Activated naive CD8-positive, alpha-beta T cell treated with anti-CD3 and anti-CD28 coated beads, Interleukin-2, amount 50 U/mL, for 16 hours (primary cell): ENCODE results near the gene GPR37L1.
"Not testable (repeated sequence)": the region's sequence is repeated elsewhere in the genome, so short reads cannot be mapped to it uniquely, and the experiment has no call there.

Source experiments
- DNase-seq: peaks from one replicate; pipeline ENCODE4 v3.0.0-alpha.2; 2020; ENCODE audit warnings: low read depth, low spot score

GPR37L1 gene

GRCh38 chr1:202107801-202108731, 14.7 kb upstream of the GPR37L1 start:
- no peak for DNase-seq

DNA sequence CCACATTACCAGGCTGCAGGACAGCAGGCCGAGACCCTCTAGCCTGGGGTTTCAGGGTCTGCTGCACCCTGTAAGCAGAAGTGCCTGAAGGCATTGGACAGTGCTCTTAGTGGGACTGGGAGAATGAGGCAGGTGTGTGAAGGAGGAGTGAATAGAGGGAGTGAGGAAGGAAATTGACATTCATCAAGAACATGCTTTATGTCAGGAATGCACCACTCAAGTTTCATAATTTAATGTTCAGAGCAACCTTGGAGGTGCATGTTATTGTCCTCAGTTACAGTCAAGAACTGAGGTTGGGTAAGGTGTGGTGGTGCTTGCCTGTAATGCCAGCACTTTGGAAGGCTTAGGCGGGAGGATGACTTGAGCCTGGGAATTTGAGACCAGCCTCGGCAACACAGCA, 11.7 kb upstream of the GPR37L1 start:
- no peak for DNase-seq

DNA sequence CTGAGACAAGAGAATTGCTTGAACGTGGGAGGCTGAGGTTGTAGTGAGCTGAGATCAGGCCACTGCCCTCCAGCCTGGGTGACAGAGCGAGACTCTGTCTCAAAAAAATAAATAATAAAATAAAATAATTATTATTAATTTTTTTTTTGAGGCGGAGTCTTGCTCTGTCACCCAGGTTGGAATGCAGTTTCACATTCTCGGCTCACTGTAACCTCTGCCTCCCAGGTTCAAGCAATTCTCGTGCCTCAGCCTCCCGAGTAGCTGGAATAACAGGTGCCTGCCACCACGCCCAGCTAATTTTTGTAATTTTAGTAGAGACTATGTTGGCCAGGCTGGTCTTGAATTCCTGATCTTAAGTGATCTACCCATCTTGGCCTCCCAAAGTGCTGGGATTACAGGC, 11.1 kb upstream of the GPR37L1 start:
- DNase-seq = not testable (repeated sequence)

- DNase-seq = no peak
These were observed 9.6 kb upstream of the GPR37L1 start for GRCh38 chr1:202112859-202113689.

DNA sequence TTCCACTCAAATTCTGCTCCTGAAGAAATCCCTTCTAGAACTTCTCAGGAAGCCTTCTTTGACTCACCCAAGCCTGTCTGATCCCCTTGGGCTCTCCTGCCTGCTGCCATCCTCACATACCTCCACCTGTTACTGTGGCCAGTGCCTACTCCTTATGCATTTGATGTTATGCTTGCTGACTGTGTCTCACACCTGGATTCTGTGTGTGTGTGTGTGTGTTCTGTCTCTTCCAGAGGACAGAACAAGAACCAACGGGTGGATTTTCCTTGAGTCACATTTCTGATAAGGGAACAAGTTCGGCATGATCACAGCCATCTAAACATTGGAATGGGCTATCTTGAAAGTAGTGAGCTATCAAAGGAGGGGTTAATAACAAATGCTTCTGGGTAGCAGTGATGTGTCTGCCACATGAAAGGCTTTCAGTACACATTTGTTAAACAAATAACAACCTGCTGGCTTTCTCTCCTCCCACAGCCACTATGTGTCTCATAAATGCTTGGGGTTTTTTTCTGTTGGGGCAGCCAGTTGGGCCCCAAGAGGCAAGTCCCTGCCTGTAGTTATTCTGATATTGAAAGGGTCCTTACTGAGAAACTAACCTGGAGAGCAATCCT, 8.9 kb upstream of the GPR37L1 start:
- no peak for DNase-seq

GRCh38 chr1:202116287-202116686, 6.4 kb upstream of the GPR37L1 start:
- DNase-seq = no peak

DNA sequence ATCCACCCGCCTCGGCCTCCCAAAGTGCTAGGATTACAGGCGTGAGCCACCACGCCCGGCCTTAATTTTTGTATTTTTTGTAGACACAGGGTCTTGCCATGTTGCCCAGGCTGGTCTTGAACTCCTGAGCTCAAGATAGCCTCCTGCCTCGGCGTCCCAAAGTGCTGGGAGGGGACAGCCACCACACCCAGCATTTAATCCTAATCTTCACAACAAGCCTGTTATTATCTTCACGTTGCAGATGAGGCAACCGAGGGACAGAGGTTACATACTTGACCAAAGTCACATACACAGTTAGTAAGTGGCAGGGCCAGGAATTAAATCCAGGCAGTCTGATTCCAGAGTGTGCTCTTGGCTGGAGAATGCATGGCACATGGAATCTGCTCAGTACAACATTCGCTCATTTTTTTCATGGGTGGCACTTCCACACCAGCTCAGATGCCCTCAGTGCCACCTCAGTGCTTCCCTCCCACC, 4.8 kb upstream of the GPR37L1 start:
- no peak for DNase-seq

GRCh38 chr1:202121006-202121405, 1.7 kb upstream of the GPR37L1 start:
- DNase-seq = no peak

DNA sequence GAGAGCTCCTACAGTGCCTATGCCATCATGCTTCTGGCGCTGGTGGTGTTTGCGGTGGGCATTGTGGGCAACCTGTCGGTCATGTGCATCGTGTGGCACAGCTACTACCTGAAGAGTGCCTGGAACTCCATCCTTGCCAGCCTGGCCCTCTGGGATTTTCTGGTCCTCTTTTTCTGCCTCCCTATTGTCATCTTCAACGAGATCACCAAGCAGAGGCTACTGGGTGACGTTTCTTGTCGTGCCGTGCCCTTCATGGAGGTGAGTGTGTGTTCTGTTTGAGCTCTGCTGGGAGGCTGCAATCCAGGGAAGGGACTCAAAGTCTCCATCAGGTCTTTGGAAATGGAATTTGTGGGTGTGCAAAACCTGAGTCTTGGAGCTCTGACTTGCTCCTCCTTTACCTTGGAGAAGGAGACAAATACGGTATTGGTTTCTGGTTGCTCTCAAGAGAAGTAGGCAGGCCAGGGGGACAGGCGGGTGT, 658 bp downstream of the GPR37L1 start:
- no peak for DNase-seq

- DNase-seq = no peak
These were observed 1.4 kb downstream of the GPR37L1 start for GRCh38 chr1:202124142-202124541.

DNA sequence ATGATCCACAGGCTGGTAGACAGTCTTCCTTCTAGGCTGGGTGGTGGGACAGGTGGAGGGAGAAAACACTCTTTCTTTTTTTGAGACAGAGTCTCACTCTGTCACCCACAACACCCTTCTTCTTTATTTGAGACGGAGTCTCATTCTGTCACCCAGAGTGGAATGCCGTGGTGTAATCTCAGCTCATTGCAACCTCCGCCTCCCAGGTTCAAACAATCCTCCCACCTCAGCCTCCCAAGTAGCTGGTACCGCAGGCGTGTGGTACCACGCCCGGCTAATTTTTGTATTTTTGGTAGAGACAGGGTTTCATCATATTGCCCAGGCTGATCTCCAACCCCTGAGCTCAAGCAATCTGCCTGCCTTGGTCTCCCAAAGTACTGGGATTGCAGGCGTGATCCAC, 2.9 kb downstream of the GPR37L1 start:
- no peak for DNase-seq

DNA sequence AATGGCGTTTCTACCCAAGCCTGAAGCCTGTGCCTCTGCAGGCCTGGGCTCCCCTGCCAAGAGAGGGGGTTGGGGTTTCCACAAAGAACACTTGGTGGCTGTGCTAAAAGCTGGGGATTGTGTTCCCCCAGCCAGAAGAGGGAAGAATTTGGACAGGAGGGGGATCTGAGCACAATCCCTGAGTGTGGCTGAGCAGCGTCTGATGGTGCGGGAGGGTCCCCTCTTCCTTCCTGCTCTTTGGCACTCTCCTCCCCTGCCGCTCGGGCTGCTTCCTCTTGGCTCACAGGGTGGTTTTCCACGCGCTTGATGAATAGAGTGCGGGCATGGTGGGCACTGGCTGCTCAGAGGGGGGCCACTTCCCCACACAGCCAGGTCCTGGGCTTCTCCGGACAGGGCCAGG, 3.7 kb downstream of the GPR37L1 start:
- no peak for DNase-seq

DNA sequence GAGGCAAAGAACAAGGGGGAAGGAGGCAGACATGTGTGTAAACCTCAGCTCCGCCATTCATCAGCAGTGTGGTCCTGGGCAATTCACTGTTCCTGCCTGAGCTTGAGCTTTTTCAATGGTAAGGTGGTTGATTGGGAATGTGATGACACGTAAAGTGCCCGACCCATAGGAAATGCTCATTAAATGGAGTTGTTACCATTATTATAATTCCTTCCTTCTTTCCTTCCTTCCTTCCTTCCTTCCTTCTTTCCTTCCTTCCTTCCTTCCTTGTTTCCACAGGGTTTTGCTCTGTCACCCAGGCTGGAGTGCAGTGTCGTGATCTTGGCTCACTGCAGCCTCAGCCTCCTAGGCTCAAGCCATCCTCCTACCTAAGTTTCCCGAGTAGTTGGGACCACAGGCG, 4.3 kb downstream of the GPR37L1 start:
- DNase-seq = no peak

DNA sequence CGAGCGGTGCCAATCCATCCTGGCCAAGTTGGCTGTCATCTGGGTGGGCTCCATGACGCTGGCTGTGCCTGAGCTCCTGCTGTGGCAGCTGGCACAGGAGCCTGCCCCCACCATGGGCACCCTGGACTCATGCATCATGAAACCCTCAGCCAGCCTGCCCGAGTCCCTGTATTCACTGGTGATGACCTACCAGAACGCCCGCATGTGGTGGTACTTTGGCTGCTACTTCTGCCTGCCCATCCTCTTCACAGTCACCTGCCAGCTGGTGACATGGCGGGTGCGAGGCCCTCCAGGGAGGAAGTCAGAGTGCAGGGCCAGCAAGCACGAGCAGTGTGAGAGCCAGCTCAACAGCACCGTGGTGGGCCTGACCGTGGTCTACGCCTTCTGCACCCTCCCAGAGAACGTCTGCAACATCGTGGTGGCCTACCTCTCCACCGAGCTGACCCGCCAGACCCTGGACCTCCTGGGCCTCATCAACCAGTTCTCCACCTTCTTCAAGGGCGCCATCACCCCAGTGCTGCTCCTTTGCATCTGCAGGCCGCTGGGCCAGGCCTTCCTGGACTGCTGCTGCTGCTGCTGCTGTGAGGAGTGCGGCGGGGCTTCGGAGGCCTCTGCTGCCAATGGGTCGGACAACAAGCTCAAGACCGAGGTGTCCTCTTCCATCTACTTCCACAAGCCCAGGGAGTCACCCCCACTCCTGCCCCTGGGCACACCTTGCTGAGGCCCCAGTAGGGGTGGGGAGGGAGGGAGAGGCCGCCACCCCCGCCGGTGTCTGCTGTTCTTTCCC, 5.3 kb downstream of the GPR37L1 start:
- DNase-seq = no peak

GRCh38 chr1:202129453-202130296, 7.0 kb downstream of the GPR37L1 start:
- no peak for DNase-seq

GRCh38 chr1:202130297-202130721, 7.6 kb downstream of the GPR37L1 start:
- DNase-seq = no peak

GRCh38 chr1:202130816-202131522, 8.3 kb downstream of the GPR37L1 start:
- no peak for DNase-seq

DNA sequence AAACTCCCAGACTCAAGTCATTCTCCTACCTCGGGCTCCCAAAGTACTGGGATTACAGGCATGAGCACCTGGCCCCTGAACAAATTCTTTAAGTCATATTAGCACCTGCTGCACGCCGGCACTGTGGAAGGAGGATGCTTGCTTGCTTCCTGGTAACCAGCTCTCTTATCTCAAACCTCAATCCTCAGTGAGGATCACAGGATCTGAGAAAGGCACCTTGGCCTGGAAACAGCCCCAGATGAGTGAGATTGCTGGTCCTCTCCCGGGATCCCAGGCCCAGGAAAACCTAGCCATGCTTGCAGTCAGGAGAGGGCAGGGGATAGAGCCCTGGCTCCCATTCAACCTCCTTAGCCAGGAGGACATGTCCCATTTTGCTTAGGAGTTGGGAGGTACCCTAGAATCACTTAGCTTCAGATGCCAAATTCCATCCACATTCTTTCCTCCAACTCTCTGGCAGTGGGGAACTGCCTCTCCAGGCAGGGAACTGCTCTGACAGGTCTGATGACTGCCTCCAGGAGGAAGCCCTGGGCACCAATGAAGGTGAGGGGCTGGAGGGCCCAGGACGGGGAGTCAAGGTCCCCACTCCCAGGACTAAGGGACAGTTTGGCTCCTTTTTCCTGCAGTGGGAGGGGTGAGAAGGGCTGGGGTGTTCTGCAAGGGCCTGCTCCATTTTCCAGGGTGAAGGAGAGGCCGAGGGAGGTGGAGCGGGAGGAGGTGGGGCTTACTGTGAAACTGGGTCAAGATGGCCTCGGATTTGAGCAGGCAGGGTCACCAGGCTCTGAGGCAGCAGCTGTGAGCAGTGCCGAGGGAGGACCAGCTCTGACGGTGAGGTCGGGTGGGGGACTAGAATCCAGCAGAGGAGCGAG, 9.5 kb downstream of the GPR37L1 start:
- DNase-seq = no peak

- no peak for DNase-seq
These were observed 10.3 kb downstream of the GPR37L1 start for GRCh38 chr1:202133001-202133400.
